Measurements from ENCODE around the gene CDH6.

DNA sequence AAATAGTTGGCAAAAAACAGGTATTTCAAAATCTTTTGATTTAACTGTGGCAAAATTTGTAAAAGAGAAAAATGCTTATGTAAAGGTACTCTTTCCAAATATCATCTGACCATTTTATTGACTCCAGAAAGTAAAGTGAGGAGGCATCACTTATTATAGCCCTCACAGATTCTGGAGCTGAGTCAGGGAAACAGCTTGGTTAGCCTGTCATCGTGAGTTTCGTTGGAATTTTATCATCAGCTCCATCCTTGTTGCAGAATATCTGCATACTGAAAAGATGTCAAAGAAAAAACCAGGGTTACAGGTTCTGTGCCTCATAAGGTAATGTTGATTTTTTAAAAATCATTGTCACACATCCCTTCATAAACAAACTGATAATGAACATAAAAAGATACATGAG lies 74.8 kb downstream of the CDH6 start:
- TF ChIP-seq, protein P1, sequence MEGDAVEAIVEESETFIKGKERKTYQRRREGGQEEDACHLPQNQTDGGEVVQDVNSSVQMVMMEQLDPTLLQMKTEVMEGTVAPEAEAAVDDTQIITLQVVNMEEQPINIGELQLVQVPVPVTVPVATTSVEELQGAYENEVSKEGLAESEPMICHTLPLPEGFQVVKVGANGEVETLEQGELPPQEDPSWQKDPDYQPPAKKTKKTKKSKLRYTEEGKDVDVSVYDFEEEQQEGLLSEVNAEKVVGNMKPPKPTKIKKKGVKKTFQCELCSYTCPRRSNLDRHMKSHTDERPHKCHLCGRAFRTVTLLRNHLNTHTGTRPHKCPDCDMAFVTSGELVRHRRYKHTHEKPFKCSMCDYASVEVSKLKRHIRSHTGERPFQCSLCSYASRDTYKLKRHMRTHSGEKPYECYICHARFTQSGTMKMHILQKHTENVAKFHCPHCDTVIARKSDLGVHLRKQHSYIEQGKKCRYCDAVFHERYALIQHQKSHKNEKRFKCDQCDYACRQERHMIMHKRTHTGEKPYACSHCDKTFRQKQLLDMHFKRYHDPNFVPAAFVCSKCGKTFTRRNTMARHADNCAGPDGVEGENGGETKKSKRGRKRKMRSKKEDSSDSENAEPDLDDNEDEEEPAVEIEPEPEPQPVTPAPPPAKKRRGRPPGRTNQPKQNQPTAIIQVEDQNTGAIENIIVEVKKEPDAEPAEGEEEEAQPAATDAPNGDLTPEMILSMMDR (IDR thresholded peaks at IDR 0.05; ENCODE audit: low read depth, low read length): no peak
- no peak for TF ChIP-seq POLR2A (IDR thresholded peaks at IDR 0.05; ENCODE audit: extremely low read depth, insufficient read length)
- TF ChIP-seq, protein P2, sequence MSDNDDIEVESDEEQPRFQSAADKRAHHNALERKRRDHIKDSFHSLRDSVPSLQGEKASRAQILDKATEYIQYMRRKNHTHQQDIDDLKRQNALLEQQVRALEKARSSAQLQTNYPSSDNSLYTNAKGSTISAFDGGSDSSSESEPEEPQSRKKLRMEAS (IDR thresholded peaks at IDR 0.05; ENCODE audit: low read depth, low read length): no peak
- no peak for TF ChIP-seq MYC (IDR thresholded peaks at IDR 0.05; ENCODE audit: low read depth, low read length)

Data from NB4 (cell line).